GM19452 (cell line): ENCODE measurements around the gene NXPH2.

Experiments used
- ATAC-seq: cut with Tn5 transposase; IDR thresholded peaks from one replicate; pipeline ENCODE4 v1.9.1; 2021; ENCODE audit not compliant: unreplicated experiment

Gene NXPH2

GRCh38 chr2:138640921-138641676 lies 139.1 kb downstream of the NXPH2 start:
- no peak for ATAC-seq

- no peak for ATAC-seq
Observed at GRCh38 chr2:138637686-138638085, 142.5 kb downstream of the NXPH2 start.

GRCh38 chr2:138637061-138637460 lies 143.1 kb downstream of the NXPH2 start:
- ATAC-seq: no peak

- ATAC-seq: no peak
Observed at GRCh38 chr2:138633049-138633448, 147.1 kb downstream of the NXPH2 start.

GRCh38 chr2:138632066-138632620 lies 148.0 kb downstream of the NXPH2 start:
- no peak for ATAC-seq

- ATAC-seq: no peak
Observed at GRCh38 chr2:138630164-138630563, 150.0 kb downstream of the NXPH2 start.

GRCh38 chr2:138626148-138626547 lies 154.0 kb downstream of the NXPH2 start:
- no peak for ATAC-seq

GRCh38 chr2:138622613-138623012 lies 157.6 kb downstream of the NXPH2 start:
- ATAC-seq: no peak

GRCh38 chr2:138621139-138621538 lies 159.1 kb downstream of the NXPH2 start:
- ATAC-seq: no peak

- no peak for ATAC-seq
Observed at GRCh38 chr2:138620431-138620830, 159.8 kb downstream of the NXPH2 start.
